ENCODE results near the gene TTC38. TPM values are rescaled to one million over a fixed set of nuclear protein-coding genes. Genes with fewer than 3 reads are reported as not detected.

Gene TTC38
- total RNA-seq, 1 experiment from 2014 or later, result 31.5 TPM

DNA sequence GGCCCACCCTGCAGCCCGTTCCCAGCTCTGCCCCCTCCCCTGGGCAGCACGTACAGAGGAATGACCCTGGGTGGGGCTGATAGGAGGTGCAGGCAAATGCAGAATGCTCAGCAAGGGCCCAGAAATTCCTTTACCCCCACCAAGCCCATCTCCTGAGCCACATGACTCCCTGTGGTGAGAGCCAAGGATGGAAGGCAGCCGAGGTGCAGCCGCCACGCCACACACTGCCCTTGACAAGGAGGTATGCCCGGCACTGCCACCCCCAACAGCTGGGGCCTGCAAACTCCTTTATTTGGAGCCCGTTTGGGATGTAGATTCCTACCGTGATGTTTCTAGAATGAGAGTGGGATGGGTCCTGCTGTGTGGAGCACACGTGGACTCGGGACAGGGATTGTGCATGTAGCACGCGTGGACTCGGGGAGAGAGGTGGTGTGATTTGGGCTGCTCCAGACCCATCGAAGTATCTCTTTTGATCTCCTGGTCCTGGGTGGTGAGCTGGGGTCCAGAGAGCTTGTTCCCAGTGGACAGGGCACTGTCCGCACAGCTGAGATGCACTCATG, 41.8 kb downstream of the TTC38 start:
- no peak overlapping the region for H2BK120ac ChIP-seq (ENCODE audit: low read depth, low read length, poor library complexity, severe bottlenecking)
- H3K4ac ChIP-seq (ENCODE audit: low read depth, low read length), result no peak overlapping the region
- no peak overlapping the region for H2BK5ac ChIP-seq (ENCODE audit: insufficient read length, low read length)
- no peak overlapping the region for H2BK20ac ChIP-seq (ENCODE audit: low read depth, low read length, poor library complexity, severe bottlenecking)
- H4K20me1 ChIP-seq (ENCODE audit: control insufficient read depth, insufficient read depth, insufficient read length), result no peaks in the 10 kb centered on the region
- no peaks in the 10 kb centered on the region for H3K4me1 Mint-ChIP-seq
- peaks cover 14 to 50% (median 32%) of the 10 kb centered on the region in 3 experiments for H3K36me3 Mint-ChIP-seq (ENCODE audit: insufficient read depth in 1 of 3, low read depth in 3 of 3)
- H3K4me1 ChIP-seq (ENCODE audit: insufficient read depth, low read length), result no peaks in the 10 kb centered on the region
- H2BK12ac ChIP-seq (ENCODE audit: insufficient read length, low read depth, low read length), result no peak overlapping the region
- H3K9me3 ChIP-seq (ENCODE audit: control insufficient read depth, low read depth, low read length), result no peaks in the 10 kb centered on the region
- H3K23me2 ChIP-seq (ENCODE audit: insufficient read length, low read depth, low read length, poor library complexity, severe bottlenecking), result no peaks in the 10 kb centered on the region
- no peak overlapping the region for H3T11ph ChIP-seq (ENCODE audit: low read length)
- DNase-seq, result no peak
- H4K91ac ChIP-seq (ENCODE audit: insufficient read length, low read depth, low read length), result no peak overlapping the region
- H3K9me3 Mint-ChIP-seq, result no peaks in the 10 kb centered on the region
- no CpG with 5 or more reads among the region's 15 CpGs for WGBS (ENCODE audit: extremely low coverage, insufficient read length, low lambda C conversion rate)
- no peak overlapping the region for H2BK15ac ChIP-seq (ENCODE audit: low read depth, low read length)
- H2AFZ ChIP-seq (ENCODE audit: low read length), result no peak overlapping the region
- no peak overlapping the region for H3K4me3 Mint-ChIP-seq
- no peaks in the 10 kb centered on the region for H3K27me3 ChIP-seq (ENCODE audit: insufficient read depth, low read length)
- H3K79me1 ChIP-seq (ENCODE audit: insufficient read depth, low read depth, low read length, poor library complexity, severe bottlenecking), result no peaks in the 10 kb centered on the region
- peaks cover under 1% of the 10 kb centered on the region; the same call in 1 of the 2 replicates for H3K79me2 ChIP-seq (ENCODE audit: insufficient read depth, low read length)
- H3K9ac ChIP-seq (ENCODE audit: extremely low read depth, insufficient read length, low read length), result no peak overlapping the region
- TF ChIP-seq, protein P1, sequence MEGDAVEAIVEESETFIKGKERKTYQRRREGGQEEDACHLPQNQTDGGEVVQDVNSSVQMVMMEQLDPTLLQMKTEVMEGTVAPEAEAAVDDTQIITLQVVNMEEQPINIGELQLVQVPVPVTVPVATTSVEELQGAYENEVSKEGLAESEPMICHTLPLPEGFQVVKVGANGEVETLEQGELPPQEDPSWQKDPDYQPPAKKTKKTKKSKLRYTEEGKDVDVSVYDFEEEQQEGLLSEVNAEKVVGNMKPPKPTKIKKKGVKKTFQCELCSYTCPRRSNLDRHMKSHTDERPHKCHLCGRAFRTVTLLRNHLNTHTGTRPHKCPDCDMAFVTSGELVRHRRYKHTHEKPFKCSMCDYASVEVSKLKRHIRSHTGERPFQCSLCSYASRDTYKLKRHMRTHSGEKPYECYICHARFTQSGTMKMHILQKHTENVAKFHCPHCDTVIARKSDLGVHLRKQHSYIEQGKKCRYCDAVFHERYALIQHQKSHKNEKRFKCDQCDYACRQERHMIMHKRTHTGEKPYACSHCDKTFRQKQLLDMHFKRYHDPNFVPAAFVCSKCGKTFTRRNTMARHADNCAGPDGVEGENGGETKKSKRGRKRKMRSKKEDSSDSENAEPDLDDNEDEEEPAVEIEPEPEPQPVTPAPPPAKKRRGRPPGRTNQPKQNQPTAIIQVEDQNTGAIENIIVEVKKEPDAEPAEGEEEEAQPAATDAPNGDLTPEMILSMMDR (conservative IDR thresholded peaks at IDR 0.05), result no peak
- no peaks in the 10 kb centered on the region for H3K27me3 Mint-ChIP-seq (ENCODE audit: low read depth)
- H2AK5ac ChIP-seq (ENCODE audit: insufficient read length, low read length), result no peak overlapping the region
- no peak overlapping the region for H3K23ac ChIP-seq (ENCODE audit: insufficient read length, low read depth, low read length)
- no peak overlapping the region for H3K27ac ChIP-seq (ENCODE audit: insufficient read length, low read depth, low read length)
- no peak overlapping the region for H3K18ac ChIP-seq (ENCODE audit: insufficient read length, low read depth, low read length)
- H3K27ac Mint-ChIP-seq, result peak overlapping the region in 2 of 3 experiments; percentile 6 to 19; a peak in 3 of 7 replicates
- no peak overlapping the region for H3K14ac ChIP-seq (ENCODE audit: insufficient read depth, low read length)
- H3K4me2 ChIP-seq (ENCODE audit: insufficient read depth, insufficient read length, low read length), result no peak overlapping the region
- H4K8ac ChIP-seq (replicated peaks; ENCODE audit: insufficient read length, low read depth, low read length), result no peak overlapping the region
- H4K5ac ChIP-seq (ENCODE audit: insufficient read length, low read depth, low read length), result no peak overlapping the region
- H3K56ac ChIP-seq (ENCODE audit: insufficient read length, low read depth, low read length), result no peak overlapping the region

All from H9 (cell line).